Thyroid gland (tissue), 4 donors: ENCODE results near the gene EXOC8. TPM values are rescaled to one million over a fixed set of nuclear protein-coding genes. Genes with fewer than 3 reads are reported as not detected.
A peak's percentile ranks its signal among the peaks of the same experiment; 100 is the strongest.

ENCODE experiments used
- DNase-seq, 2 donors: peaks; one replicate each; pipeline ENCODE4 v3.0.0-alpha.2; 2019
- H3K27ac ChIP-seq, 3 donors: fragments of 200-600 bp; sonication (generic); 1 replicate in 2 of 3; 2 replicates in 1 of 3; pipeline ENCODE4 v1.5.1; 2016 to 2019; ENCODE audit warnings: mild to moderate bottlenecking in 1 of 3, moderate library complexity in 1 of 3
- H3K27me3 ChIP-seq: fragments of 200-600 bp; sonication (generic); one replicate; pipeline ENCODE4 v1.5.1; 2019
- H3K36me3 ChIP-seq, 2 donors: fragments of 200-600 bp; sonication (generic); one replicate each; pipeline ENCODE4 v1.5.1; 2016 to 2019
- H3K4me1 ChIP-seq, 2 donors: fragments of 200-600 bp; sonication (generic); one replicate each; pipeline ENCODE4 v1.5.1; 2017 to 2019
- H3K4me3 ChIP-seq, 3 donors: fragments of 200-600 bp; sonication (generic); replicated peaks in 1 of 3; 1 replicate in 2 of 3; 2 replicates in 1 of 3; pipeline ENCODE4 v1.5.1; 2016; ENCODE audit warnings: mild to moderate bottlenecking in 1 of 3
- H3K9me3 ChIP-seq: fragments of 200-600 bp; sonication (generic); one replicate; pipeline ENCODE4 v1.5.1; 2017
- POLR2A ChIP-seq, 2 donors: fragments of 450-650 bp; IDR thresholded peaks; one replicate each; pipeline ENCODE4 v1.6.1; 2017; ENCODE audit warnings: antibody characterized with exemption in 2 of 2, mild to moderate bottlenecking in 2 of 2, moderate library complexity in 1 of 2
- WGBS, 2 donors: methylation state at CpG; one replicate each; pipeline ENCODE4 v1.1.5; 2017; 5-methylcytosine and 5-hydroxymethylcytosine counted together
- intact Hi-C: fragments of 100-400 bp; cut with DNase I; formaldehyde crosslinking; loops from one replicate; pipeline ENCODE4 v1.15.1; 2023
- total RNA-seq, 4 donors: library from RNA; depleted of rRNA; stranded (reverse); fragments of >200 nt; gene quantifications; one replicate each; pipeline ENCODE4 v1.2.3, GENCODE V29; 2016
- TF ChIP-seq, protein P1 (sequence below), 6 experiments: fragments of 200-600 bp in 3 of 6; fragments of 450-650 bp in 3 of 6; sonication (generic) in 3 of 6; IDR thresholded peaks; one replicate each; pipeline ENCODE4 v1.5.1; 2016 to 2019; ENCODE audit warnings: antibody characterized with exemption in 6 of 6, mild to moderate bottlenecking in 2 of 6, inconsistent platforms in 1 of 6, moderate library complexity in 1 of 6

EXOC8 gene
- total RNA-seq, 4 donors from 2014 or later, result 15.9 to 30.5 (median 18.6) TPM

DNA sequence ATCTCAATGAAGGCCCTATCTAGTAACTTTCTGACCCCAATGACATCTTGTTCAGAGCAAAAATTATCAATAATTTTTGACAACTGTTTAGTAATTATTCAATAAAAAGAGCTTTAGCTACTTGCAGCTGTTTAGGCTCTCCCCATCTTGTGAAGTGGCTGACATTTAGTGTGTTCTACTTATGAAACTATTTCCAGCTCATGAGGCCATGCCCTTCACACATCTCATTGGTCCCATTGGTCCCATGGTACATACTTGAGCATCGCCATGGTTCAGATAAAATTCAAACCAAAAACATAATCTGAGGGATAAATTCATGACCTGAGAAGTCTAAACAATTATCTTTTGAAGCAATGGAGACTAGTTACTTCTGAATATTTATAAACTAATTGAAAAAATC is 24.7 kb upstream of the EXOC8 start:
- TF ChIP-seq POLR2A (IDR thresholded peaks at IDR 0.05), result no peak
- TF ChIP-seq, protein P1, sequence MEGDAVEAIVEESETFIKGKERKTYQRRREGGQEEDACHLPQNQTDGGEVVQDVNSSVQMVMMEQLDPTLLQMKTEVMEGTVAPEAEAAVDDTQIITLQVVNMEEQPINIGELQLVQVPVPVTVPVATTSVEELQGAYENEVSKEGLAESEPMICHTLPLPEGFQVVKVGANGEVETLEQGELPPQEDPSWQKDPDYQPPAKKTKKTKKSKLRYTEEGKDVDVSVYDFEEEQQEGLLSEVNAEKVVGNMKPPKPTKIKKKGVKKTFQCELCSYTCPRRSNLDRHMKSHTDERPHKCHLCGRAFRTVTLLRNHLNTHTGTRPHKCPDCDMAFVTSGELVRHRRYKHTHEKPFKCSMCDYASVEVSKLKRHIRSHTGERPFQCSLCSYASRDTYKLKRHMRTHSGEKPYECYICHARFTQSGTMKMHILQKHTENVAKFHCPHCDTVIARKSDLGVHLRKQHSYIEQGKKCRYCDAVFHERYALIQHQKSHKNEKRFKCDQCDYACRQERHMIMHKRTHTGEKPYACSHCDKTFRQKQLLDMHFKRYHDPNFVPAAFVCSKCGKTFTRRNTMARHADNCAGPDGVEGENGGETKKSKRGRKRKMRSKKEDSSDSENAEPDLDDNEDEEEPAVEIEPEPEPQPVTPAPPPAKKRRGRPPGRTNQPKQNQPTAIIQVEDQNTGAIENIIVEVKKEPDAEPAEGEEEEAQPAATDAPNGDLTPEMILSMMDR (IDR thresholded peaks at IDR 0.05), result no peak
- DNase-seq, result no peak
- Histone ChIP-seq H3K4me3 (no peak overlapping the region), H3K9me3 (no peaks in the 10 kb centered on the region), H3K27me3 (no peaks in the 10 kb centered on the region), H3K27ac (no peak overlapping the region), H3K4me1 (peaks cover 0 to 7% of the 10 kb centered on the region in 2 donors), H3K36me3 (no peaks in the 10 kb centered on the region)
- 87 to 90% methylated on average over 1 of the region's 1 CpG for WGBS, 2 donors
- intact Hi-C loops, result no loop called here

DNA sequence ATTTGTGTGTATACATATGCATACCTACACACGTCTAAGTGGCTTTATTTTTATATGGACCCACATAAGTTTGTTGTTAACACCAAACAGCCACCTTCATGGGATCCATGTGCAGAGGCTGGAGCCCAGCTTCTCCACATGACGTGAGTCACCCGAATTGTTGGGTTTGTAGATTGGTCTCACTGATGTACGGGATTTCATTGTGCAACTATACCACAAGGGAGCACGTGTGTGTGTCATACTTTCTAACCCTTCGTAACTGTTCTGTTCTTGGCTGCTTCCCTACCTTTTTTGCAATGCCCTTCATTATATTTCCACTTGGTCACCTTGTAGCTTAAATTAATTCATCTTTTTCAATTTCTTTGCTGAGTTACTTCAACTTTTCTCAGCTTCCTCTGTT is 21.5 kb upstream of the EXOC8 start:
- Histone ChIP-seq H3K27me3 (no peaks in the 10 kb centered on the region), H3K4me3 (no peak overlapping the region), H3K4me1 (peaks cover 0 to 7% of the 10 kb centered on the region in 2 donors), H3K9me3 (no peaks in the 10 kb centered on the region), H3K27ac (no peak overlapping the region), H3K36me3 (no peaks in the 10 kb centered on the region)
- 84 to 90% methylated on average over 6 of the region's 6 CpGs for WGBS, 2 donors
- intact Hi-C loops, result loop anchor here (5.0 kb wide), 1 partner anchor 243 kb away; no protein-coding TSS in a partner anchor
- TF ChIP-seq, protein P1 (IDR thresholded peaks at IDR 0.05), result no peak
- no peak for DNase-seq

DNA sequence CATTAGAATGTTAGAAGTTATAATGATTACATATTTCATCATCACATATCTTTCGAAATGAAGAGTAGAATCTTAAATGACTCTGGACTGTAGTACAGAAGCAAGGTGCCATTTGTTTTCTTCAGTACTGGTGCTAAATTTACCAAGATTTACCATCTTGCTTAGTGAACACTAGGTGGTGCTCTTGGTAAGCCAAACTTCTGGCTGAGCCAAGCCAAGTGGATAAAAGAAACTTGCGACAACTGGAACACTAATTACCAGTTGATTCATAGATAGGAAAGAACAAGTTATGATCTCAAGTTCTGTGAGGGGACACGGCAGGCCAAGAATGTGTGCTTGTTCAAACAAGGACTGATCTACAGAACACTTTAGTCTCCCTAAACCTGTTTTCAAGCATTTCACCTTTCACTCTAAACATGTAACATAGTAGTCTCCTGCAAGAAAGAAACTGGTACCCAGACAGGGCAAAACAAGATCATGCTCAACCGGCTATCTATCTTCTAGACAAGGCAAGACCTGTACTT is 20.2 kb upstream of the EXOC8 start:
- Histone ChIP-seq H3K4me1 (peaks cover 0 to 7% of the 10 kb centered on the region in 2 donors), H3K9me3 (no peaks in the 10 kb centered on the region), H3K27me3 (no peaks in the 10 kb centered on the region), H3K27ac (peak overlapping the region in 1 of 3 donors; percentile 36), H3K4me3 (no peak overlapping the region), H3K36me3 (no peaks in the 10 kb centered on the region)
- DNase-seq, result peak; percentile 50 to 54
- TF ChIP-seq, protein P1 (IDR thresholded peaks at IDR 0.05), result peak in 5 of 6 experiments; percentile 23 to 91 (median 80)
- TF ChIP-seq POLR2A (IDR thresholded peaks at IDR 0.05), result no peak
- intact Hi-C loops, result loop anchor here (5.0 kb wide), 1 partner anchor 244 kb away; no protein-coding TSS in a partner anchor
- WGBS, 2 donors, result 6 to 11% methylated on average over 4 of the region's 4 CpGs

DNA sequence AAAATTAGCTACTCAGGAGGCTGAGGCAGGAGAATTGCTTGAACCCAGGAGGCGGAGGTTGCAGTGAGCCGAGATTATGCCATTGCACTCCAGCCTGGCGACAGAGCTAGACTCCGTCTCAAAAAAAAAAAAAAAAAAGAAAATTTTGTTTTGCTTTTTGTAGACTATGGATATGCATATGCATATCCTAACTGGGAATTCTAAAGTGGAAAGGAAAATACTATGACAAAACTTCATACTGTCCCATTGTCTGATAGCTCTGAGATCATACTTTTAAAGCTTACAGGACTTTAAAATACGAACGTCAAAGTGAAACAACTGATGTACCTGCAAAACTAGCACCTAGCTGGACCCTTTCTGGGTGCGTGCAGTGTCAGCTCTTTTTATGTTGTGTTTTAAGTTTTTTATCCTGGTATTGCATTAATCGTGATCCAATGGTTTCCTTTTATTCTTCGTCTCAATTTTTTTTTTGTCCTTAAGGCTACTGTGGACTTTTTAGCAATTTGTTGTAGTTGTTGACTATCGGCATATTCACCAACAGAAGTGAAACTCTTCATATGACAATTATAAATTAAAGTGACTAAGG is 19.6 kb upstream of the EXOC8 start:
- H3K4me1 ChIP-seq, result peaks cover 0 to 7% of the 10 kb centered on the region in 2 donors
- WGBS, 2 donors, result 73 to 85% methylated on average over 10 of the region's 10 CpGs
- intact Hi-C loops, result loop anchor here (5.0 kb wide), 1 partner anchor 245 kb away; no protein-coding TSS in a partner anchor

More for the DNA sequence above, 19.6 kb upstream of the EXOC8 start:
- no peak for DNase-seq
- H3K36me3 ChIP-seq, result peaks cover 0 to under 1% of the 10 kb centered on the region in 2 donors
- no peaks in the 10 kb centered on the region for H3K9me3 ChIP-seq
- H3K27ac ChIP-seq, result no peak overlapping the region
- no peaks in the 10 kb centered on the region for H3K27me3 ChIP-seq
- no peak overlapping the region for H3K4me3 ChIP-seq
- no peak for TF ChIP-seq POLR2A (IDR thresholded peaks at IDR 0.05)
- TF ChIP-seq, protein P1 (IDR thresholded peaks at IDR 0.05), result no peak
